ENCODE results near the gene RRAS.

RRAS gene

DNA sequence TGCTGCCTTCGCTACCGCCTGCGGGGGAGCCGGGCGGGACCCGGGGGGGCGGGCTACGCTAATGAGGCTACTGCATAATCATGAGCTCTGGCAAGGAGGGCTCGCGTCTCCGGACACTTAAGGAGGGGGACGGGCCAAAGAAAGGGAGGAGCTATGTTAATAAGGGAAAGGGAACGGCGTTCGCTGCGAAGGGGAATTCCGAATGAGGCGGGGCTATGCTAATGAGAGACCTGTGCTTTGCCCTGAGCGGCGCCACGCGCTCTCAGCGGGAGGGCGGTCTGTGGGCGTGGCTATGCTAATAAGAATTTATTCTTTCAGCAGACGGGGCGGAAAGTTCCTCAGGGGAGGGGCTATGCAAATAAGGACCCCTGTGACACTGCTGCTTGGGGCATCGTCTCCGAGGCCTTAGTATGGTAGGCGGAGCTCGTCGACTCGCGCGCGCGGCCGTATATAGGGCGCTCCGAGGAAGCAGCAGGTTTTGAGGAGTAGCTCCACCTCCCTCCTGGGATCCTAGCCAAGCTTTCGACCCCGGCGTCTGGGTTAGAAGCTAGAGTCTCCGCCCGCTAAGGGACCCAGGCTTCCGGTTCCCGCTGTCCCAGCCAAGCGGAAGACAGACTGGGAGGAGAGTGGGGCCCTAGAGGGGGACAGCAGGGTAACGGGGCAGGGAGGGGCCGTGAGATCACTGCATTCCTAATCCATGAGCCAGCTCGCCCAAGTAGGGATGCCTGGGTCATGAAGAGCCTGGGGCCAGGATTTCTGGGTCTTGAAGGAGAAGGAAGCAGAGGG, at the start of gene RRAS:
TSS of gene RRAS (minus strand) at position 31 of the 786 bp plus-strand sequence. CDS start 45 bp downstream, outside the sequence.
- Histone ChIP-seq H3K4me3 (ENCODE audit: low read length) (peak within 1 kb of the TSS; percentile 89), H3K27ac (ENCODE audit: low read depth, low read length) (peak within 1 kb of the TSS; percentile 100), H3K36me3 (ENCODE audit: control insufficient read depth, insufficient read depth, low read length) (no peaks in the 10 kb centered on the region), H3K27me3 (ENCODE audit: control insufficient read depth, insufficient read depth, low read length) (no peaks in the 10 kb centered on the region), H3K9ac (ENCODE audit: low read length) (peak within 1 kb of the TSS; percentile 96), H3K4me1 (ENCODE audit: control insufficient read depth, insufficient read depth, low read length) (peaks cover 20% of the 10 kb centered on the region)

DNA sequence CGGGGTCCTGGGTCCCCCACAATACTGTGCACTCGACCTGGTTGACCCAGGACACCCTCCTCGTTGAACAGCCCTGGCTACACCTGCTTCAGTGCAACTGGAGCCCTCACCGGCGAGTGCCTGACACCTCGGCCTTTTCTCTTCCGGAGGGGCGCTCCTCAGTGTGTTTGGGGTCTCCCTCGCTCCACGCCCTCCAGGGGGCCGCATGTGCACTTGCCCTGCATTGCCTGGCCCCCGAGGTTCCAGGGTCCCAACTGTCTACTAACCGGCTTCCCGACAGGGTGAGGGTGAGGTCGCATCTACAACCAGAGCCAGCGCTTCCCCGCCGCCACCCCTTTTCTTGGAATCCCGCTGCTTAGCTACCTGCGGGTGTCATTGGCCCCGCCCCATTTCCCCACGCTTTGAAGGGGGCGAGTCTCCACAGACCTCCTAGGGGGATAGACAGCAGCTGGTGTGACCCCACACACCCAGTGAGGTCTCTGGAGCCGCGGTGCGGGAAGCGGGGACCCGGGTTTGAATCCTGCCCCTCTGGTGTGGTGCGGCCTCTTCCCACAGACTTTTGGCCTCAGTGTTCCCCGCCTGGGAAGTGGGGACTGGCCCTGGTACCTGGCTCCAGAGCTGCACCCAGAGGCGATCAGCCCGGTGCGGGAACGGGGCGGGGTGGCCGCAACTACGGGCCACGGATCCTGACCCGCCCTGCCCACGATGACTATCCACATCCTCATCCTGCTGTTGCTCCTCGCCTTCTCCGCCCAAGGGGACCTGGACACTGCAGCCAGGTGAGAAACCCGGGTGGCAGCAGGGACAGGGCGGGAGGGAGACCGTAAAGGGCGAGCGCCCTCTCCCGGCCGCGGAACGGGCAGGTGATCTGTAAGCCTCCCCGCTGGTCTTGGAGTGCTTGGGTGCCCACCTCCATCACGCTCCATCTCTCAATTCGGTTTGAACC, 49.5 kb upstream of the RRAS start, which contains the start of gene ADM5:
TSS of gene ADM5 (plus strand) at position 462 of the 946 bp plus-strand sequence. CDS start at position 706, 244 bp downstream.
- peak within 1 kb of the TSS; percentile 46 for H3K4me3 ChIP-seq (ENCODE audit: low read length)
- H3K27ac ChIP-seq (ENCODE audit: low read depth, low read length): no peak within 1 kb of the TSS
- H3K9ac ChIP-seq (ENCODE audit: low read length): no peak within 1 kb of the TSS
- peaks cover 8% of the 10 kb centered on the region for H3K36me3 ChIP-seq (ENCODE audit: control insufficient read depth, insufficient read depth, low read length)
- peaks cover 10% of the 10 kb centered on the region for H3K27me3 ChIP-seq (ENCODE audit: control insufficient read depth, insufficient read depth, low read length)
- peaks cover 7% of the 10 kb centered on the region for H3K4me1 ChIP-seq (ENCODE audit: control insufficient read depth, insufficient read depth, low read length)

DNA sequence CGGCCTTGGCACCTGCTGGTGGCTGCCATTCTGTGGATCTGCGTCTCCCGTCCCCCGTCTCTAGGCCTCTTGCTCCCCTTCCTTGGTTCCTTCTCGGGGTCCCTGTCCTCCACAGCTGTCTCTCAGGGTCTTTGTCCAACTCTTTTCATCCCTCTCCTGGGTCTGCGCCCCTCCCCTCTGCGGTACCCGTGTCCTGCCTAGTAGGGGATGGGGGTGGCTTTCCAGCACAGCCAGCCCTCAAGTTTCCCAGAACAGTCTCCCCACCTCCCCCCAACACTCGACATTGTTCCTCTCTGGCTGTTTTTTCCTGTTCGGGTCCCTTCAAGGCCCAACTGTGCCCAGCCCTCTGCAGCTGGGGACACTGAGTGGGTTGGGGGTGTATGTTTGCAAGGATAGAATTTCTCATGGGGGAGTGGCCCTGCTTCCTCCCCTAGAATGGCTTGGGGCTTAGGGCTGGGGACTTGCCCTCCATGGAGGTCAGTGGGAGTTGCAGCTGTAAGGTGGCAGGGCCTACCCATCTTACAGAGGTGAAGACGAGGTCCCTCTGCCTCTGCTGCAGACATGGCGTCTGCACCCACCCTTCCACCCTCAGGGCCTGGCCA, 48.7 kb upstream of the RRAS start:
- Histone ChIP-seq H3K36me3 (ENCODE audit: control insufficient read depth, insufficient read depth, low read length) (peaks cover 15% of the 10 kb centered on the region), H3K9ac (ENCODE audit: low read length) (no peak overlapping the region), H3K4me3 (ENCODE audit: low read length) (no peak overlapping the region), H3K27me3 (ENCODE audit: control insufficient read depth, insufficient read depth, low read length) (peaks cover 10% of the 10 kb centered on the region), H3K4me1 (ENCODE audit: control insufficient read depth, insufficient read depth, low read length) (peaks cover 7% of the 10 kb centered on the region), H3K27ac (ENCODE audit: low read depth, low read length) (no peak overlapping the region)

DNA sequence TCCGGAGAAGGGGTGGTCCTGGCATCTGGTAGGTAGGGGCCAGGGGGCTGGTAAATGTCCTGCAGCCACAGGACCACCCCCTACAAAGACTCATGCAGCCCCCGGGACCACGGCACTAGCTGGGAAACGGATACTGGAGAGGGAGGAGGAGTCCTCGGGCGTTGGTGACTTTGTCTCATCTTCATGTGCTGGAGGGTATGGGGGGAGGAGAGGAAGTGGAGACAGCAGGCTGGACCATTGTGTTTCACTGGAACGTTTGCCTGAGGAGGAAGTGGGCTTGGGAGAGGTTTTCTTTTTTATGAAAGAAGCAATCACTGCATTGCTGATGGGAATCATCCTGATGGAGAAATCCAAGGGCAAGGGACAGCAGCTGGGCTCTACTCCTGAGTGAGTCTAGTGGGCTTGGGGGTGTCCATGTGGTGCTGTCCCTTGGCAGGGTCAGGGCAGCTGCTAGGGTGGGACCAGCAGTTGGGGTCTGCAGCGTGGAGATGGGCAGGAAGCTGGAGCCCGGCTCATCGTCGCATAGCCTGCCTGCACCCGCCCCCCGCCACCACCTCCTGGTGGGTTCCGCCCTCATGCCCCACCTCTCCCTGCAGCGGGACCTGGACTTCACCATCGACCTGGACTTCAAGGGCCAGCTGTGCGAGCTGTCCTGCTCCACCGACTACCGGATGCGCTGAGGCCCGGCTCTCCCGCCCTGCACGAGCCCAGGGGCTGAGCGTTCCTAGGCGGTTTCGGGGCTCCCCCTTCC, 47.8 kb upstream of the RRAS start:
- H3K4me1 ChIP-seq (ENCODE audit: control insufficient read depth, insufficient read depth, low read length): peaks cover 7% of the 10 kb centered on the region
- peaks cover 10% of the 10 kb centered on the region for H3K27me3 ChIP-seq (ENCODE audit: control insufficient read depth, insufficient read depth, low read length)
- H3K36me3 ChIP-seq (ENCODE audit: control insufficient read depth, insufficient read depth, low read length): peaks cover 17% of the 10 kb centered on the region
- no peak overlapping the region for H3K9ac ChIP-seq (ENCODE audit: low read length)
- H3K4me3 ChIP-seq (ENCODE audit: low read length): no peak overlapping the region
- no peak overlapping the region for H3K27ac ChIP-seq (ENCODE audit: low read depth, low read length)

DNA sequence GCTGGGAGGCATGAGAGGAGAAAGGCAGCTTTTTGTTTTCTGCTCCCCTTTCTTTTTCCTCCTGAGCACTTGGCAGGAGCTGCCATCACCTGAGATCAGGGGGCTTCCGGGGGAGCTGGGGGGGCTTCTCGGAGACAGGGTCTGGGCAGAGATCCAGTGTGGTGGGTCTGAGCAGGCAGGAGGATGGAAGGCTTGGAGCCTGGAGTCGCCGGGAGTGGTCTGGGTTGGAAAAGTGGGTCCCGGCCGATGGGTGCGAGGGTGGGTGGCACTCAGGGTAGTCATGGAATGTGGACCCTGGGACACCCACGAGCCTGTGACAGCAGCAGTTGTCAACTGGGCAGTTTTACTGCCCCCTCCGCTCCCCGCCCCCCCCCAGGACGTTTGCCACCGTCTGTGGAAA, 47.2 kb upstream of the RRAS start:
- Histone ChIP-seq H3K36me3 (ENCODE audit: control insufficient read depth, insufficient read depth, low read length) (peaks cover 20% of the 10 kb centered on the region), H3K27ac (ENCODE audit: low read depth, low read length) (no peak overlapping the region), H3K4me3 (ENCODE audit: low read length) (no peak overlapping the region), H3K4me1 (ENCODE audit: control insufficient read depth, insufficient read depth, low read length) (peaks cover 7% of the 10 kb centered on the region), H3K27me3 (ENCODE audit: control insufficient read depth, insufficient read depth, low read length) (peaks cover 10% of the 10 kb centered on the region), H3K9ac (ENCODE audit: low read length) (no peak overlapping the region)

DNA sequence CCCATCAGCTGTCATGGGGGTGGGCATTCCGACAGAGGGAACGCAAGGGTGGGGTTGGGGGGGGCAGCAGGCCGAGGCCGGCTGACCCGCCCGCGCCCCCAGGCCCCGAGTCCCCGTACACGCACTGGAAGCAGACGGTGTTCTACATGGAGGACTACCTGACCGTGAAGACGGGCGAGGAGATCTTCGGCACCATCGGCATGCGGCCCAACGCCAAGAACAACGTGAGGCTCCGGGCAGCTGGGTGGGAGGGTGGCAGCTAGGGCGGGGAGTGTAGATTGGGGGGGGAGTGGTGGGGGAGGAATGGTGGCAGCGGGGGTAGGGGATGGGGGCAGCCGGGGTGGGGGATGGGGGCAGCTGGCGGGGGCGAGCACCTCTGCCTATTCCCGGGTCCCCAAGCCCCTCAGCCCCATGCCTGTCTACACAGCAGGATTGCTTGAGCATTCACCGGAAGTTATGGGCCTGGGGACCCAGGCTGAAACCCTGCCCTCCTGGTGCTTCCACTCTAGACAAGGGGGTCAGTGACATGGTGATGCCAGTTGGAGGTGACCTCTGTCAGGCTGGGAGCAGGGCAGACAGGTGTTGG, 46.7 kb upstream of the RRAS start:
- Histone ChIP-seq H3K9ac (ENCODE audit: low read length) (no peak overlapping the region), H3K36me3 (ENCODE audit: control insufficient read depth, insufficient read depth, low read length) (peaks cover 25% of the 10 kb centered on the region), H3K27ac (ENCODE audit: low read depth, low read length) (no peak overlapping the region), H3K27me3 (ENCODE audit: control insufficient read depth, insufficient read depth, low read length) (peaks cover 10% of the 10 kb centered on the region), H3K4me3 (ENCODE audit: low read length) (no peak overlapping the region), H3K4me1 (ENCODE audit: control insufficient read depth, insufficient read depth, low read length) (peaks cover 7% of the 10 kb centered on the region)

DNA sequence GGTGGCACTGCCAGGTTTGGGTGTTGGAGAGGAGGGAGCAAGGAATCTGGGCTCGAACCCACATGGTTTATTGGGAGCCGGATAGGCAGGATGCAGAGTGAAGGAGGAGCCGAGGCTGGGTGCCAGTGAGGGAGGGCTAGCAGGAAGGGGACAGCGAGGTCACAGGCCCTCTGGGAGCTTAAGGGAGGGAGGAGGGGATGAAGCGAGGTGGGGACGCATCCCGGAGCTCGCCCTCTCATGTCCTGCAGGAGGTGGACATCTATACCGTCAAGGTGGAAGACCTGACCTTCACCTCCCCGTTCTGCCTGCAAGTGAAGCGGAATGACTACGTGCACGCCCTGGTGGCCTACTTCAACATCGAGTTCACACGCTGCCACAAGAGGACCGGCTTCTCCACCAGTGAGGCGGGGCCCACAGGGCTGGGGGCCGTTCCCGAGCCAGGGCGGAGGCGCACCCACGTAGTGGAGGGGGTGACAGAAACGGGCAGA, 45.9 kb upstream of the RRAS start:
- Histone ChIP-seq H3K36me3 (ENCODE audit: control insufficient read depth, insufficient read depth, low read length) (peaks cover 25% of the 10 kb centered on the region), H3K27me3 (ENCODE audit: control insufficient read depth, insufficient read depth, low read length) (peaks cover 10% of the 10 kb centered on the region), H3K9ac (ENCODE audit: low read length) (no peak overlapping the region), H3K4me1 (ENCODE audit: control insufficient read depth, insufficient read depth, low read length) (peaks cover 7% of the 10 kb centered on the region), H3K27ac (ENCODE audit: low read depth, low read length) (no peak overlapping the region), H3K4me3 (ENCODE audit: low read length) (no peak overlapping the region)

DNA sequence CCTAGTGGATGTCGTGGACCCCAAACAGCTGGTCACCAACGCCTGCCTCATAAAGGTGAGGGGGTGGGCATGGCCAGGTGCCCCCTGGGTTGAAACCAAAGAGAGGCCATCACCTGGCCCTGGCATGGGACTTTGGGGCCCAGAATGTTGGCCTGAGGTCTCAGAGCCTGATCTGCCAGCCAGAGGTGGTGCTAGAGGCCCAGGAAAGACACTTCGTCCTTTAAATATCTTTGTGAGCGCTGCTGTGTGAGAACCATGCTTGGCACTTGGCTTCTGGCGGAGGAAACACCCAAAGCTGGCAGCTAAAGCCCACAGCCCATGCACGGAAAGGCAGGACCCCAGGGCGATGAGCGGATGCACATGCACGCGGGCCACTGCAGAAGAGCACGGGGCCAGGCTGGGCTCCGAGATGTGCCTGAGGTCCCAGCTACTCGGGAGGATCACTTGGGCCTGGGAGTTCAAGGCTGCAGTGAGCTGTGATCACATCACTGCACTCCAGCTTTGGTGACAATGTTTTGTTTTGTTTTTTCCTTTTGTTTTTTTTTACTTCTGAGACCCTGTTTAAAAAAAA, 45.1 kb upstream of the RRAS start:
- no peak overlapping the region for H3K4me3 ChIP-seq (ENCODE audit: low read length)
- peaks cover 25% of the 10 kb centered on the region for H3K36me3 ChIP-seq (ENCODE audit: control insufficient read depth, insufficient read depth, low read length)
- H3K27ac ChIP-seq (ENCODE audit: low read depth, low read length): no peak overlapping the region

DNA sequence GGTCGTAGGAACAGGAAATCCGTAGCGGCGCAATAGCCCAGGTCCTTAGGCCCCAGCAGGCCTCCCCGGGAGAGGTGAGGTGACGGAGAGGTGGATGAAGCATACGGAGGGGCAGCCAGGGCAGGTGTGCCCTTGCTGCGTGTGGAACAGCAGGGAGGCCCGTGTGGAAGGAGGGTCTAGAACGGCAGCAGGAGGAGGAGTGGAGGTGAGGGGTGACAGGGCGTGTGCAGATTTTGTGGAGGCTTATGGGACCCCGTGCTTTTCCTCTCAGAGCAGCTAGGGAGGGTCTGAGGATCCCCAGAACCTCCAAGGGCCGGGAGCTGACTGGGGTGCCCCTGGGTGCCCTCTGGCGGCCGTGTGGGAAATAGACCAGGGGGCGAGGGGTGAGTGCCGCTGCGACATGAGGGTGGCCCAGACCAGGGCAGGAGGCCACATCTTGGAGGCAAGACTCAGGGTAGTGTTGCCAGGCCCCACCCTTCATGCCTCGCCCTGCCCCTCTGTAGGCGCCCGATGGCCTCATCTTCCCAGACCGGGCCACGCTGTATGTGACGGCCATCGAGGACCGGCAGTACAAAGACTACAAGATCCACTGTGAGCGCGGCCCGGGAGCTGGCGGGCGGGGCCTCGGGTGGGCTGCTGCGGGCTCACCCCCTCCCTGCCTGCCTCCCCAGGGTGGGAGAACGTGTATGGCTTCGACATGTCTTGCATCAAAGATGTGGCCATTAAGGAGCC, 44.5 kb upstream of the RRAS start:
- no peak overlapping the region for H3K9ac ChIP-seq (ENCODE audit: low read length)
- no peak overlapping the region for H3K4me3 ChIP-seq (ENCODE audit: low read length)
- peaks cover 4% of the 10 kb centered on the region for H3K4me1 ChIP-seq (ENCODE audit: control insufficient read depth, insufficient read depth, low read length)
- peaks cover 25% of the 10 kb centered on the region for H3K36me3 ChIP-seq (ENCODE audit: control insufficient read depth, insufficient read depth, low read length)
- H3K27ac ChIP-seq (ENCODE audit: low read depth, low read length): no peak overlapping the region
- H3K27me3 ChIP-seq (ENCODE audit: control insufficient read depth, insufficient read depth, low read length): peaks cover under 1% of the 10 kb centered on the region

More for the DNA sequence above, 45.1 kb upstream of the RRAS start:
- Histone ChIP-seq H3K9ac (ENCODE audit: low read length) (no peak overlapping the region), H3K27me3 (ENCODE audit: control insufficient read depth, insufficient read depth, low read length) (peaks cover 7% of the 10 kb centered on the region), H3K4me1 (ENCODE audit: control insufficient read depth, insufficient read depth, low read length) (peaks cover 8% of the 10 kb centered on the region)

DNA sequence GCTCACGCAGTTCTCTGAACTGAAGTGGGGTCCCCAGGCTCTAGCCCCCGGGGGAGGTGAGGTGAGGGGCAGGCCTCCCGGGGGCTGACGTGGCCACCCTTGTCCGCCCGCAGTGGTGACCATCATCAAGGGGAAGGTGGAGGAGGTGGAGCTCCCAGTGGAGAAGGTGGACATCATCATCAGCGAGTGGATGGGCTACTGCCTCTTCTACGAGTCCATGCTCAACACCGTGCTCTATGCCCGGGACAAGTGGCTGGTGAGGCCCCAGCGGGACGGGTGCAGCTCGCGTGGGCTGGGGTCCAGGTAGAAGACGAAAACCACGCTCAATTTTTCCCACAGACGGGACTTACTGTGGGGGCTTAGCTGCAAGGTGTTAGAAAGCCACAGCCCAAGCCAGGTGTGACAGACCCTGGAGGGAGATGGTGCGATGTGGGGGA, 43.9 kb upstream of the RRAS start:
- Histone ChIP-seq H3K9ac (ENCODE audit: low read length) (no peak overlapping the region), H3K4me3 (ENCODE audit: low read length) (no peak overlapping the region), H3K4me1 (ENCODE audit: control insufficient read depth, insufficient read depth, low read length) (peaks cover 4% of the 10 kb centered on the region), H3K36me3 (ENCODE audit: control insufficient read depth, insufficient read depth, low read length) (peaks cover 25% of the 10 kb centered on the region), H3K27ac (ENCODE audit: low read depth, low read length) (no peak overlapping the region), H3K27me3 (ENCODE audit: control insufficient read depth, insufficient read depth, low read length) (no peaks in the 10 kb centered on the region)

All from rectal smooth muscle tissue (tissue), 1 donor.